Psoas muscle (tissue), 8 donors: ENCODE measurements around the gene RAI14. TPM values are rescaled to one million over a fixed set of nuclear protein-coding genes. Genes with fewer than 3 reads are reported as not detected.
"Not testable (repeated sequence)": the region's sequence is repeated elsewhere in the genome, so short reads cannot be mapped to it uniquely, and the experiment has no call there.

ENCODE experiments used
- ATAC-seq, 4 donors: fragments of 200-7000 bp; cut with Tn5 transposase; one replicate each; pipeline ENCODE4 v1.9.1; 2020; ENCODE audit warnings: moderate library complexity in 3 of 4, mild to moderate bottlenecking in 2 of 4
- DNase-seq, 2 donors: peaks; one replicate each; pipeline ENCODE4 v3.0.0-alpha.2; 2020
- H3K27ac ChIP-seq: fragments of 200-600 bp; one replicate; pipeline ENCODE4 v1.8.0; 2022
- H3K27me3 ChIP-seq, 3 donors: fragments of 200-600 bp in 1 of 3; one replicate each; pipeline versions ENCODE4 v1.6.1 to v1.8.0; 2013 to 2022; ENCODE audit warnings: low read length in 2 of 3, mild to moderate bottlenecking in 2 of 3, moderate library complexity in 1 of 3; ENCODE audit not compliant: insufficient read depth in 3 of 3
- H3K36me3 ChIP-seq, 2 donors: fragments of 200-600 bp in 1 of 2; one replicate each; pipeline versions ENCODE4 v1.6.1 to v1.8.0; 2013 to 2022; ENCODE audit warnings: low read depth in 1 of 2, mild to moderate bottlenecking in 1 of 2, moderate library complexity in 1 of 2; ENCODE audit not compliant: insufficient read depth in 1 of 2
- H3K4me1 ChIP-seq: fragments of 200-600 bp; one replicate; pipeline ENCODE4 v1.8.0; 2022
- H3K4me3 ChIP-seq: fragments of 200-600 bp; one replicate; pipeline ENCODE4 v1.8.0; 2022; ENCODE audit warnings: mild to moderate bottlenecking
- H3K9me3 ChIP-seq: fragments of 200-600 bp; one replicate; pipeline ENCODE4 v1.8.0; 2022
- CTCF ChIP-seq: fragments of 200-600 bp; IDR thresholded peaks from one replicate; pipeline ENCODE4 v1.8.0; 2022; ENCODE audit warnings: antibody characterized with exemption
- WGBS, 3 donors: extraction: QIAGEN DNeasy Blood & Tissue Kit; methylation state at CpG; one replicate each; pipeline versions ENCODE4 v1.1.6 to v1.1.7; 2013; 5-methylcytosine and 5-hydroxymethylcytosine counted together
- intact Hi-C, 2 donors: fragments of 100-400 bp; cut with DNase I; formaldehyde crosslinking; loops; one replicate each; pipeline versions ENCODE4 v1.11.0 to v1.14.2; 2022
- polyA plus RNA-seq, 3 donors: library from polyadenylated mRNA; stranded (reverse); fragments of 200-250 nt; gene quantifications; one replicate each; pipeline ENCODE4 v1.2.3, GENCODE V29; 2013
- total RNA-seq, 4 donors: library from RNA; stranded (reverse); fragmentation: NEBNext Ultra II Directional in 2 of 4; extraction: Animal tissue kit (Norgen Biotek cat#: 25700) in 2 of 4; gene quantifications; one replicate each; pipeline versions ENCODE4 v1.2.1 to v1.2.4, GENCODE V29; 2021 to 2023
- donor health status: healthy with polysubstance abuse.
- donor health status: DM: no; HTN: no; CAD: no; lungs with moderate emphysema.
- donor health status: Bipolar disorder and iron deficiency.
- donor health status: healthy.
- donor health status: DM: yes; HTN: yes; CAD: no.
- donor health status: DM: no; HTN: no; CAD: no.
- donor health status: DM: no; HTN: no; CAD: no.
- donor health status: DM: yes; HTN: yes; CAD: no.

RAI14 gene
- total and polyA plus RNA-seq, 7 donors: 0.69 to 4.3 (median 2.1) TPM

DNA sequence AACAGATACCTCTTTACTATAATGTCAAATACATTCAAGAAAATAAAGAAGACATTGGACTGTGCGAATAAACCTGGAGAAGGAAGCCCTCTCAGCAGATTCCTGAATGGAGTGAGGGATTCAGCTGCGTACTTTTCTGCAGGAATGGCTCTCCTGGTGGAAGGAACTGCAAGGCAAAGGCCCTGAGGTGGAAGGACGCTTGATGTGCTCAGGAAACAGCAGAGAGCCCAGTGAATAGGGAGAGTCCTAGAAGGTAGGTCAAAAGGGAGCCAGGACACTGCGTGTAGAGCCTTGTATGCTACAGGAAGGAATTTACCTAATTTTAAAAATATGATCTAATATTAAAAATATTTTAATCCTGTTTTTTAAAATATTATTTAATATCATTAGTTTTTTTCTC, 114.4 kb downstream of the RAI14 start:
- DNase-seq: no peak
- no peaks in the 10 kb centered on the region for H3K9me3 ChIP-seq
- no peak overlapping the region for H3K27ac ChIP-seq
- no peak for ATAC-seq
- intact Hi-C loops: no loop called here
- 86 to 91% (median 89%) methylated on average over 4 of the region's 4 CpGs for WGBS, 3 donors
- no peak for TF ChIP-seq CTCF
- H3K4me3 ChIP-seq: no peak overlapping the region
- H3K4me1 ChIP-seq: no peaks in the 10 kb centered on the region
- no peaks in the 10 kb centered on the region for H3K27me3 ChIP-seq
- H3K36me3 ChIP-seq: no peaks in the 10 kb centered on the region

GRCh38 chr5:34771076-34771475, 114.9 kb downstream of the RAI14 start:
- TF ChIP-seq CTCF: no peak
- no peak for DNase-seq
- H3K27me3 ChIP-seq: no peaks in the 10 kb centered on the region
- no peak overlapping the region for H3K4me3 ChIP-seq
- intact Hi-C loops: no loop called here
- ATAC-seq: no peak
- H3K27ac ChIP-seq: no peak overlapping the region
- no peaks in the 10 kb centered on the region for H3K4me1 ChIP-seq
- 39 to 44% (median 42%) methylated on average over 5 of the region's 5 CpGs for WGBS, 3 donors
- no peaks in the 10 kb centered on the region for H3K36me3 ChIP-seq
- H3K9me3 ChIP-seq: no peaks in the 10 kb centered on the region

DNA sequence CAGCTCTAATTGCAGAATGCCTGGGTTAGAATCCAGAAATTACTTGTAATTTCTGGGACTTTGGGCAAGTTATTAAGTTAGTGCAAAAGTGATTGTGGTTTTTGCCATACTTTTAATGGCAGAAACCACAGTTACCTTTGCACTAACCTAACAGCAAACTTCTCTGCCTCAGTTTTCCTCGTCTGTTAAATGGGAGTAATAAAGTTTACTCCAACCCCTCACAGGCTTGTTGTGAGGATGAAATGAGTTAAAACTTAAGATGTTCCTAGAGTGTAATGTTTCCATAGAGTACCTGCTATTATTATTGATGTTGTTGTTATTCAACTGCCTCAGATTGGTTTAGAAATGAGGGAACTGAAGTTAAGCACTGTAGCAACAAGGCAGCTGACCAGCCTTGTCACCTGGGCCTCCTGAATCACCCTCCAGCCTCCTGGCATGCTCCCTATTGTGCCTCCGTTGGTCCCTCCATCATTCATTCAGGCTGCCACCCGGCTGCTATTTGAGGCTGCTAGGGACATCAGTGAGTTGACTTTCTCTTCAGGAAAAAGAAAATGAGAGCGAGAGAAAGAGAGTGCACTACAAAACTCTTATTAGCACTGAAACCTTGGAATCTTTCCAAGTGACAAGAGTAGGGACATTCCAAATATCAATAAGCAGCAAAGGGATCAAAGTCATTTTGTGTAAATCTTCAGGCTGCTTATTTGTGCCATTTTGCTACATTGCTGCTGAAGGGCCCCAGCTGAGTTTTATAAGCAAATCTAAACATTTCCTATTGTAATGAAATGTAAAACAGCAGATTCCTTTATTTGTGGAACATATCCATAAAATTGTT, 116.4 kb downstream of the RAI14 start:
- Histone ChIP-seq H3K36me3 (no peaks in the 10 kb centered on the region), H3K4me3 (no peak overlapping the region), H3K27me3 (no peaks in the 10 kb centered on the region), H3K4me1 (no peaks in the 10 kb centered on the region), H3K9me3 (no peaks in the 10 kb centered on the region), H3K27ac (no peak overlapping the region)
- 72 to 86% (median 77%) methylated on average over 4 of the region's 4 CpGs for WGBS, 3 donors
- TF ChIP-seq CTCF: no peak
- DNase-seq (no peak), ATAC-seq (no peak)
- intact Hi-C loops: no loop called here

- ATAC-seq: no peak
- no peak overlapping the region for H3K27ac ChIP-seq
- 82 to 96% (median 90%) methylated on average over 2 of the region's 2 CpGs for WGBS, 3 donors
- no peaks in the 10 kb centered on the region for H3K9me3 ChIP-seq
- H3K27me3 ChIP-seq: no peaks in the 10 kb centered on the region
- no peak overlapping the region for H3K4me3 ChIP-seq
- intact Hi-C loops: no loop called here
- DNase-seq: no peak
- H3K4me1 ChIP-seq: no peaks in the 10 kb centered on the region
- H3K36me3 ChIP-seq: no peaks in the 10 kb centered on the region
- no peak for TF ChIP-seq CTCF
Measured at GRCh38 chr5:34774139-34774538, 118.0 kb downstream of the RAI14 start.

DNA sequence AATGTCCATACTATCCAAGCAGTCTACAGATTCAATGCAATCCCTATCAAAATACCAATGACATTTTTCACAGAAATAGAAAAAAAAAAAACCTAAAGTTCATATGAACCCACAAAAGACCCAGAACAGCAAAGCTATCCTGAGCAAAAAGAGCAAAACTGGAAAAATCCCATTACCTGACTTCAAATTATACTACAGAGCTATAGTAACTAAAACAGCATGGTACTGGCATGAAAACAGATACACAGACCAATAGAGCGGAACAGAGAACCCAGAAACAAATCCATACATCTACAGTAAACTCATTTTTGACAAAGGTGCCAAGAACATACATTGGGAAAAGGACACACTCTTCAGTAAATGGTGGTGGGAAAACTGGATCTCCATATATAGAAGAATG, 118.5 kb downstream of the RAI14 start:
- DNase-seq, intact Hi-C loops, H3K4me3 ChIP-seq, H3K27ac ChIP-seq, H3K36me3 ChIP-seq, H3K27me3 ChIP-seq, H3K9me3 ChIP-seq, ATAC-seq, H3K4me1 ChIP-seq: not testable (repeated sequence)
- WGBS, 3 donors: 94 to 100% (median 97%) methylated on average over 1 of the region's 1 CpG
